ENCODE data around the gene EPS8L3. TPM values are rescaled to one million over a fixed set of nuclear protein-coding genes. Genes with fewer than 3 reads are reported as not detected.

The EPS8L3 gene
- total RNA-seq, 2 donors from 2014 or later = 0.19 TPM; not detected in 1

- H3K4me1 ChIP-seq = no peaks in the 10 kb centered on the region
- TF ChIP-seq, protein P1, sequence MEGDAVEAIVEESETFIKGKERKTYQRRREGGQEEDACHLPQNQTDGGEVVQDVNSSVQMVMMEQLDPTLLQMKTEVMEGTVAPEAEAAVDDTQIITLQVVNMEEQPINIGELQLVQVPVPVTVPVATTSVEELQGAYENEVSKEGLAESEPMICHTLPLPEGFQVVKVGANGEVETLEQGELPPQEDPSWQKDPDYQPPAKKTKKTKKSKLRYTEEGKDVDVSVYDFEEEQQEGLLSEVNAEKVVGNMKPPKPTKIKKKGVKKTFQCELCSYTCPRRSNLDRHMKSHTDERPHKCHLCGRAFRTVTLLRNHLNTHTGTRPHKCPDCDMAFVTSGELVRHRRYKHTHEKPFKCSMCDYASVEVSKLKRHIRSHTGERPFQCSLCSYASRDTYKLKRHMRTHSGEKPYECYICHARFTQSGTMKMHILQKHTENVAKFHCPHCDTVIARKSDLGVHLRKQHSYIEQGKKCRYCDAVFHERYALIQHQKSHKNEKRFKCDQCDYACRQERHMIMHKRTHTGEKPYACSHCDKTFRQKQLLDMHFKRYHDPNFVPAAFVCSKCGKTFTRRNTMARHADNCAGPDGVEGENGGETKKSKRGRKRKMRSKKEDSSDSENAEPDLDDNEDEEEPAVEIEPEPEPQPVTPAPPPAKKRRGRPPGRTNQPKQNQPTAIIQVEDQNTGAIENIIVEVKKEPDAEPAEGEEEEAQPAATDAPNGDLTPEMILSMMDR (IDR thresholded peaks at IDR 0.05) = no peak
- H3K27ac ChIP-seq = no peak overlapping the region
These were observed 41.8 kb downstream of the EPS8L3 start for GRCh38 chr1:109721971-109722370.

GRCh38 chr1:109721042-109721441, 42.7 kb downstream of the EPS8L3 start:
- Histone ChIP-seq H3K4me1 (no peaks in the 10 kb centered on the region), H3K27ac (no peak overlapping the region), H3K27me3 (no peaks in the 10 kb centered on the region), H3K9me3 (no peaks in the 10 kb centered on the region), H3K4me3 (no peak overlapping the region), H3K36me3 (no peaks in the 10 kb centered on the region)
- DNase-seq (ENCODE audit: low spot score) = no peak
- TF ChIP-seq, protein P1 (IDR thresholded peaks at IDR 0.05) = no peak

More at GRCh38 chr1:109721971-109722370, 41.8 kb downstream of the EPS8L3 start:
- Histone ChIP-seq H3K36me3 (no peaks in the 10 kb centered on the region), H3K27me3 (no peaks in the 10 kb centered on the region), H3K9me3 (no peaks in the 10 kb centered on the region), H3K4me3 (no peak overlapping the region)
- DNase-seq (ENCODE audit: low spot score) = no peak

GRCh38 chr1:109719337-109719837, 44.3 kb downstream of the EPS8L3 start:
- H3K27me3 ChIP-seq = no peaks in the 10 kb centered on the region
- H3K36me3 ChIP-seq = no peaks in the 10 kb centered on the region
- H3K4me1 ChIP-seq = no peaks in the 10 kb centered on the region
- TF ChIP-seq, protein P1 (IDR thresholded peaks at IDR 0.05) = no peak
- H3K9me3 ChIP-seq = no peaks in the 10 kb centered on the region
- no peak overlapping the region for H3K27ac ChIP-seq
- DNase-seq (ENCODE audit: low spot score) = no peak
- no peak overlapping the region for H3K4me3 ChIP-seq

DNA sequence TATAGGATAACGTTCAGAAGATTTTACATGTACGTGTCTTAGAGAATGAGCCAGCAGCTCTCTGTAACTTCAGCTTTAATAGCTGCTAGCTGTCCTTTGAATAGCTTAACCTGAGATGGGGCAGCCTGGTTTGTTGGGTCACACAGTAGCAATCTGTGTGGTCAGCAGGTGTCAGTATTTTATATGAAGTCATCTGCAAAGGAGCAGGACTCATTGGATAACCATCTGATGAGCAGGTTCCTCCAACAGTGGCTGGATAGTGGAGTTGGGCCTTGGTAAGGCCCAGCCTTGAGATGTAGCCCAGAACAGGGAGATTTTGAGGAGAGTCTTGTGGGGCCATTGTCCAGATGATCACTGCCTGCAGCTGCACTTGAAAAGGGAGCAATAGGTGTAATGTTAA, 45.2 kb downstream of the EPS8L3 start:
- Histone ChIP-seq H3K4me1 (no peaks in the 10 kb centered on the region), H3K27ac (no peak overlapping the region), H3K36me3 (no peaks in the 10 kb centered on the region), H3K27me3 (no peaks in the 10 kb centered on the region), H3K4me3 (no peak overlapping the region), H3K9me3 (no peaks in the 10 kb centered on the region)
- no peak for DNase-seq (ENCODE audit: low spot score)
- TF ChIP-seq, protein P1 (IDR thresholded peaks at IDR 0.05) = peak in 1 of 2 donors; percentile 30

DNA sequence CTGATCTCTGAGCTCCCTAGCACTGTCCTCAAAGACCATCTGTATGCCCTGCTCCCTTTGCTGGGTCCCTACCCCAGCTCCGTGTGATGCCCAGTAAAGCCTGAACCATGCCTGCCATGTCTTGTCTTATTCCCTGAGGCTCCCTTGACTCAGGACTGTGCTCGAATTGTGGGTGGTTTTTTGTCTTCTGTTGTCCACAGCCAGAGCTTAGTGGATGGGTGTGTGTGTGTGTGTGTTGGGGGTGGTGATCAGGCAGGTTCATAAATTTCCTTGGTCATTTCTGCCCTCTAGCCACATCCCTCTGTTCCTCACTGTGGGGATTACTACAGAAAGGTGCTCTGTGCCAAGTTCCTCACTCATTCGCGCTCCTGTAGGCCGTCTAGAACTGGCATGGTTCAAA, 46.0 kb downstream of the EPS8L3 start:
- Histone ChIP-seq H3K36me3 (no peaks in the 10 kb centered on the region), H3K27me3 (no peaks in the 10 kb centered on the region), H3K4me1 (no peaks in the 10 kb centered on the region), H3K9me3 (no peaks in the 10 kb centered on the region), H3K27ac (no peak overlapping the region), H3K4me3 (no peak overlapping the region)
- DNase-seq (ENCODE audit: low spot score) = no peak
- TF ChIP-seq, protein P1 (IDR thresholded peaks at IDR 0.05) = no peak

- TF ChIP-seq, protein P1 (IDR thresholded peaks at IDR 0.05) = no peak
- DNase-seq (ENCODE audit: low spot score) = no peak
- no peaks in the 10 kb centered on the region for H3K4me1 ChIP-seq
- no peaks in the 10 kb centered on the region for H3K27me3 ChIP-seq
- H3K27ac ChIP-seq = no peak overlapping the region
- H3K36me3 ChIP-seq = no peaks in the 10 kb centered on the region
- no peaks in the 10 kb centered on the region for H3K9me3 ChIP-seq
- H3K4me3 ChIP-seq = no peak overlapping the region
These were observed 47.1 kb downstream of the EPS8L3 start for GRCh38 chr1:109716570-109717090.

Data from right atrium auricular region (tissue), 2 donors.